GM12891 (cell line): ENCODE measurements around the gene TNFSF13B.

Source experiments
- PAX5 ChIP-seq: IDR thresholded peaks from 2 replicates; pipeline ENCODE4 v1.6.1; 2011; ENCODE audit warnings: low read length, moderate library complexity, mild to moderate bottlenecking; ENCODE audit not compliant: insufficient read depth, severe bottlenecking
- POLR2A ChIP-seq: IDR thresholded peaks from 2 replicates; pipeline ENCODE4 v1.6.1; 2011; ENCODE audit warnings: low read depth, low read length, control low read depth
- POLR2AphosphoS5 ChIP-seq: IDR thresholded peaks from 2 replicates; pipeline ENCODE4 v1.6.1; 2011; ENCODE audit warnings: low read depth, low read length, control low read depth
- POU2F2 ChIP-seq: IDR thresholded peaks from 2 replicates; pipeline ENCODE4 v1.6.1; 2011; ENCODE audit warnings: low read depth, mild to moderate bottlenecking, control low read depth, low read length, moderate library complexity
- SPI1 ChIP-seq: IDR thresholded peaks from 2 replicates; pipeline ENCODE4 v1.6.1; 2011; ENCODE audit warnings: low read depth, low read length, control low read depth
- TAF1 ChIP-seq: IDR thresholded peaks from 2 replicates; pipeline ENCODE4 v1.6.1; 2011; ENCODE audit warnings: low read depth, low read length, control low read depth

GRCh38 chr13:108273429-108274118 is 4.1 kb downstream of the TNFSF13B start:
- TF ChIP-seq POLR2A (no peak), TAF1 (no peak), POU2F2 (no peak), POLR2AphosphoS5 (no peak), SPI1 (no peak), PAX5 (no peak)
